Hepatocyte (in vitro differentiated cells): ENCODE data around the gene NCOR1. TPM values are rescaled to one million over a fixed set of nuclear protein-coding genes. Genes with fewer than 3 reads are reported as not detected.
A peak's percentile ranks its signal among the peaks of the same experiment; 100 is the strongest.

Source experiments
- DNase-seq: peaks from one replicate; pipeline ENCODE4 v3.0.0-alpha.2; 2016; ENCODE audit warnings: low spot score
- H2AFZ ChIP-seq: fragments of 200-600 bp; sonication (generic); 2 replicates; pipeline ENCODE4 v1.6.0; 2016; ENCODE audit warnings: antibody characterized with exemption, mild to moderate bottlenecking
- H3K27ac ChIP-seq: fragments of 200-600 bp; sonication (generic); 2 replicates; pipeline ENCODE4 v1.5.1; 2016; ENCODE audit warnings: mild to moderate bottlenecking
- H3K27me3 ChIP-seq: fragments of 200-600 bp; sonication (generic); 2 replicates; pipeline ENCODE4 v1.6.1; 2016
- H3K36me3 ChIP-seq: fragments of 200-600 bp; sonication (generic); replicated peaks from 2 replicates; pipeline ENCODE4 v1.5.1; 2016; ENCODE audit warnings: low read depth; ENCODE audit not compliant: insufficient read depth
- H3K4me1 ChIP-seq: fragments of 200-600 bp; sonication (generic); 2 replicates; pipeline ENCODE4 v1.5.1; 2016; ENCODE audit warnings: mild to moderate bottlenecking, moderate library complexity; ENCODE audit not compliant: insufficient read depth
- H3K4me2 ChIP-seq: fragments of 200-600 bp; sonication (generic); 2 replicates; pipeline ENCODE4 v1.6.0; 2016
- H3K4me3 ChIP-seq: fragments of 200-600 bp; sonication (generic); 2 replicates; pipeline ENCODE4 v1.5.1; 2016; ENCODE audit warnings: mild to moderate bottlenecking
- H3K79me2 ChIP-seq: fragments of 200-600 bp; sonication (generic); 2 replicates; pipeline ENCODE4 v1.6.0; 2017; ENCODE audit warnings: mild to moderate bottlenecking
- H3K9me2 ChIP-seq: fragments of 200-600 bp; sonication (generic); replicated peaks from 2 replicates; pipeline ENCODE4 v1.6.0; 2017; ENCODE audit warnings: mild to moderate bottlenecking; ENCODE audit not compliant: insufficient read depth
- H3K9me3 ChIP-seq: fragments of 200-600 bp; sonication (generic); 2 replicates; pipeline ENCODE4 v1.5.1; 2016; ENCODE audit warnings: low read depth, mild to moderate bottlenecking
- H4K20me1 ChIP-seq: fragments of 200-600 bp; sonication (generic); 2 replicates; pipeline ENCODE4 v1.6.0; 2016; ENCODE audit warnings: mild to moderate bottlenecking; ENCODE audit not compliant: insufficient read depth, poor library complexity, severe bottlenecking
- EZH2 ChIP-seq: fragments of 200-600 bp; sonication (generic); IDR thresholded peaks from 2 replicates; pipeline ENCODE4 v1.6.1; 2016; ENCODE audit warnings: antibody characterized with exemption, mild to moderate bottlenecking, borderline replicate concordance
- EZH2phosphoT487 ChIP-seq: fragments of 200-600 bp; sonication (generic); IDR thresholded peaks from one replicate; pipeline ENCODE4 v1.6.1; 2018; ENCODE audit warnings: antibody characterized with exemption, mild to moderate bottlenecking, low read depth, moderate library complexity; ENCODE audit not compliant: unreplicated experiment, severe bottlenecking
- WGBS: methylation state at CpG from one replicate; pipeline ENCODE4 v1.1.6; 2016; ENCODE audit warnings: low lambda C conversion rate; ENCODE audit errors: missing lambda C conversion rate; 5-methylcytosine and 5-hydroxymethylcytosine counted together
- polyA plus RNA-seq: library from polyadenylated mRNA; unstranded; fragments of >200 nt; fragmentation: Nextera tagmentation; extraction: Ambion mirVana; gene quantifications from 2 replicates; pipeline ENCODE4 v1.2.1, GENCODE V29; 2016
- total RNA-seq: library from RNA; depleted of rRNA; stranded (reverse); fragments of >200 nt; gene quantifications from 2 replicates; pipeline ENCODE4 v1.2.3, GENCODE V29; 2014
- TF ChIP-seq, protein P1 (sequence below): fragments of 200-600 bp; sonication (generic); IDR thresholded peaks from 2 replicates; pipeline ENCODE4 v1.5.1; 2016; ENCODE audit warnings: antibody characterized with exemption, mild to moderate bottlenecking; ENCODE audit not compliant: poor library complexity

The NCOR1 gene
- total and polyA plus RNA-seq, 2 experiments from 2014 or later: 73.7 to 117 TPM

DNA sequence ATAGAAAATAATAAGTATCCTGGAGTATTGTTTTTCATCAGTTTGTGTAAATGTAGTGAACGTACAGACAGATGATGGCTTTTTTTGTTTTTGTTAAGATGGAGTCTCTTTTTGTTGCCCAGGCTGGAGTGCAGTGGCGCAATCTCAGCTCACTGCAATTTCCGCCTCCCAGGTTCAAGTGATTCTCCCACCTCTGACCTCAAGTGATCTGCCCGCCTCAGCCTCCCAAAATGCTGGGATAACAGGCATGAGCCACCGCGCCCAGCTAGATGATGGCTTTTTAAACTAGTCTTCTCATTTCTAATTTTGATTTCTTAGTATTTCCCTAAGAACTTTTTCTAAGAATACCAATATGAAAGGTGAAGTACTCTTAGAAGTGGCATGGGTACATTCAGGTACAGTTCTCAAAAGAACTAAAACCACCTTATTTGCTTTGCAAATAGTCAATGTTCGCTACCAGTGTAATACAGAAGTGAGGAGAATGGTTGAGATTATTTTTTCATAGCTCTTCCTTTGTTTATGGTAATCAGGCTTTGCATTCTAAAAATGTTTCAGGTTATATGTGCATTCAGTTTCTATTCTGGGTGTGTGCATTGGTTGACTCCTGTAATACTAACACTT is 181.5 kb downstream of the NCOR1 start:
- Histone ChIP-seq H3K9me2 (no peaks in the 10 kb centered on the region), H3K36me3 (no peaks in the 10 kb centered on the region), H3K4me3 (no peak overlapping the region), H4K20me1 (no peaks in the 10 kb centered on the region), H3K27me3 (no peaks in the 10 kb centered on the region), H3K9me3 (no peaks in the 10 kb centered on the region), H3K4me2 (no peak overlapping the region), H3K27ac (no peak overlapping the region), H2AFZ (no peak overlapping the region), H3K4me1 (no peaks in the 10 kb centered on the region), H3K79me2 (no peaks in the 10 kb centered on the region)
- WGBS: 95% methylated on average over 7 of the region's 7 CpGs
- TF ChIP-seq EZH2phosphoT487 (no peak), EZH2 (no peak)
- TF ChIP-seq, protein P1, sequence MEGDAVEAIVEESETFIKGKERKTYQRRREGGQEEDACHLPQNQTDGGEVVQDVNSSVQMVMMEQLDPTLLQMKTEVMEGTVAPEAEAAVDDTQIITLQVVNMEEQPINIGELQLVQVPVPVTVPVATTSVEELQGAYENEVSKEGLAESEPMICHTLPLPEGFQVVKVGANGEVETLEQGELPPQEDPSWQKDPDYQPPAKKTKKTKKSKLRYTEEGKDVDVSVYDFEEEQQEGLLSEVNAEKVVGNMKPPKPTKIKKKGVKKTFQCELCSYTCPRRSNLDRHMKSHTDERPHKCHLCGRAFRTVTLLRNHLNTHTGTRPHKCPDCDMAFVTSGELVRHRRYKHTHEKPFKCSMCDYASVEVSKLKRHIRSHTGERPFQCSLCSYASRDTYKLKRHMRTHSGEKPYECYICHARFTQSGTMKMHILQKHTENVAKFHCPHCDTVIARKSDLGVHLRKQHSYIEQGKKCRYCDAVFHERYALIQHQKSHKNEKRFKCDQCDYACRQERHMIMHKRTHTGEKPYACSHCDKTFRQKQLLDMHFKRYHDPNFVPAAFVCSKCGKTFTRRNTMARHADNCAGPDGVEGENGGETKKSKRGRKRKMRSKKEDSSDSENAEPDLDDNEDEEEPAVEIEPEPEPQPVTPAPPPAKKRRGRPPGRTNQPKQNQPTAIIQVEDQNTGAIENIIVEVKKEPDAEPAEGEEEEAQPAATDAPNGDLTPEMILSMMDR: no peak
- no peak for DNase-seq

DNA sequence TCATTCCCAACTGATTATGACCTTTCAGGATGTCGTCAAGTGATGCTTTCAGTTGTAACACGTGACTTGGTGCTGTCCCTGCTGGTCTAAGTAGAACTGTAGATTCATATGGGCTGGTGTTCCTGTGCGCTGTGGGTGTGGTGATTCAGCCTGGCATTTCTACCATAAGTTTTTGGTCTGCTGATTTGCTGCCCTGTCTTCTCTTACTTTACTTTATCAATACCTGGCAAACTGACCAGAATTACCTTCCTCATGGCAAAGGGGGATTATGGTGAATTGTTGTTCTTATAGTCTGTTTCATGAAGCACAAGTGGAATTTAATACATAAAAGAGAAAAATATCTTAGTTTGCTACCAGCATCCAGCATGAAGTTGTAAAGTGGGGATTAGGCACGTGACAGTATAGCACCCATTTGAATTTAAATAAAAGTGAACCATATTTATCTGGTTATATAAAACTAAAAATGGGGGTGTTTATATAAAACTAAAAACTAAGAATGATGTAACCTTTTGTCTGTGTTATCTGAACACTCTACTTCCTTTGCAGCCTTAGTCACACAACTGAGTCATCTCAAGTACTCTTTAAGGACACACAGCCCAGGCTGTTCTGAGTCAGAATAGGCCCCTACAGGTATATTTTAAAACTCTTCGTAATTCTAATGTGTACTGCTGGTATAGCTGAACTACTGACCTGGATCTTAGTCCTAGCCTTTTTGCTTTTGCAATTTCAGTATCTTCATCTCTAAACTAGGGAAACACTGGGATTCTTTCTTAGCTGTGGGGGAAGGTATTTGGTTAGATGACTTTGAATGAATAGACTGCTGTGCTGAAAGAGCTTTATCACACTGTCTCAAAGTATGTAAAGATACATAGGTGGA is 187.4 kb downstream of the NCOR1 start:
- H3K79me2 ChIP-seq: no peaks in the 10 kb centered on the region
- H3K4me3 ChIP-seq: no peak overlapping the region
- TF ChIP-seq EZH2 (no peak), EZH2phosphoT487 (no peak)
- TF ChIP-seq, protein P1: no peak
- H3K4me1 ChIP-seq: no peaks in the 10 kb centered on the region
- H4K20me1 ChIP-seq: no peaks in the 10 kb centered on the region
- no peak overlapping the region for H2AFZ ChIP-seq
- H3K9me3 ChIP-seq: no peaks in the 10 kb centered on the region
- 86% methylated on average over 5 of the region's 5 CpGs for WGBS
- peak overlapping the region; percentile 71 for H3K27ac ChIP-seq
- no peak overlapping the region for H3K4me2 ChIP-seq
- H3K36me3 ChIP-seq: no peaks in the 10 kb centered on the region
- H3K9me2 ChIP-seq: no peaks in the 10 kb centered on the region
- DNase-seq: peak; percentile 68
- H3K27me3 ChIP-seq: no peaks in the 10 kb centered on the region

DNA sequence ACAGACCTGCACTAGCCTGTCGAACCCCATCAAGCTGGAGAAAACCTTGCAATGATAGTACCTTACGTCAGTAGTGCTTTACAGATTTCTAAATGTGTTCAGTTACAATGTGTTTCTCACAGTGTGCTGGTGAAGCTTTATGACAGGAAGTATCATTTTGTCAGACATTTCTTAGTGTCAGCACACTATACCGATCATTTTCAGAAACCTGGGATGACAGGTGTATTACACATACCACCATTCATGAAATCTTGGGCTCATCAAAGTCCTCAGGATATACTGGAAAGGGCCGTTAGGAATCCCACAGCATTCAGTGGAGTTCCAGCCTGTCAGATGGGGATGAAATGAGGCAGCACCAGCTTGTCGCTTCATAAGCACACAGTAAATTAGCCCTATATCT is 188.4 kb downstream of the NCOR1 start:
- no peaks in the 10 kb centered on the region for H3K9me3 ChIP-seq
- H3K4me3 ChIP-seq: no peak overlapping the region
- no peak for TF ChIP-seq EZH2
- TF ChIP-seq, protein P1: no peak
- no peaks in the 10 kb centered on the region for H3K4me1 ChIP-seq
- H4K20me1 ChIP-seq: no peaks in the 10 kb centered on the region
- no peak overlapping the region for H2AFZ ChIP-seq
- no peaks in the 10 kb centered on the region for H3K9me2 ChIP-seq
- DNase-seq: no peak
- no peaks in the 10 kb centered on the region for H3K79me2 ChIP-seq
- 96% methylated on average over 5 of the region's 5 CpGs for WGBS
- no peak overlapping the region for H3K4me2 ChIP-seq
- no peak overlapping the region for H3K27ac ChIP-seq
- no peaks in the 10 kb centered on the region for H3K27me3 ChIP-seq
- no peaks in the 10 kb centered on the region for H3K36me3 ChIP-seq
